Type B pancreatic cell (in vitro differentiated cells): ENCODE data around the gene H19. TPM values are rescaled to one million over a fixed set of nuclear protein-coding genes. Genes with fewer than 3 reads are reported as not detected.

Experiments used
- DNase-seq: peaks from one replicate; pipeline ENCODE4 v3.0.0; 2021; ENCODE audit warnings: mixed read lengths; ENCODE audit not compliant: unreplicated experiment; ENCODE audit errors: extremely low spot score
- H3K27ac Mint-ChIP-seq: 2 replicates; pipeline ENCODE4 v1.8.0; 2021; ENCODE audit warnings: mild to moderate bottlenecking, mixed read lengths
- H3K27me3 Mint-ChIP-seq: 2 replicates; pipeline ENCODE4 v1.8.0; 2021; ENCODE audit warnings: mixed read lengths
- H3K36me3 Mint-ChIP-seq: 2 replicates; pipeline ENCODE4 v1.8.0; 2021; ENCODE audit warnings: mixed read lengths
- H3K4me1 Mint-ChIP-seq: one replicate; pipeline ENCODE4 v1.8.0; 2021; ENCODE audit warnings: mixed read lengths; ENCODE audit not compliant: unreplicated experiment
- H3K4me3 Mint-ChIP-seq: 2 replicates; pipeline ENCODE4 v1.8.0; 2021; ENCODE audit warnings: mild to moderate bottlenecking, mixed read lengths
- H3K9me3 Mint-ChIP-seq: 2 replicates; pipeline ENCODE4 v1.8.0; 2021; ENCODE audit warnings: mixed read lengths
- total RNA-seq: library from RNA; stranded (reverse); gene quantifications from 2 replicates; pipeline ENCODE4 v1.2.1, GENCODE V29; 2021; ENCODE audit warnings: low replicate concordance
- TF ChIP-seq, protein P1 (sequence below): fragments of 200-600 bp; sonication (generic); conservative IDR thresholded peaks from 2 replicates; pipeline ENCODE4 v1.5.0; 2021; ENCODE audit warnings: antibody characterized with exemption, mild to moderate bottlenecking

The H19 gene
- total RNA-seq, 1 donor from 2014 or later, result 12,320 TPM

DNA sequence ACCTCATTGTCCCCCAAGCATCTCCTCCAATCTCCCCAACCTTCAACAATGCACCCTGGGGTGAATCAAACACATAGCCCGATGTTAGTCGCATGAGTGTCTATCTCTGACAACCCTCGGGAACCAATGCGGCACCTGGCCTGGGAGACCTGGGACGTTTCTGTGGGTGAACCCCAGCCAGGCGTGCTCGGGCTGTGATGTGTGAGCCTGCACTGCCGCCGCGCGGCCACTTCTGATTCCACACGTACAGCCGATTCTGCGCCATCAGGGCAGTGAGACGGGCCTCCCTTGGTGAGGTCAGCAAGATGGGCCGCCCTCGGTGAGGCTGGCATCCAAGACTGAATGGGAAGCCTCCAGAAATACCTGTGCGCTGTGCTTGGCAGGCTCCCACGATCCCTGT, 5.2 kb upstream of the H19 start:
- Mint-ChIP-seq H3K9me3 (no peaks in the 10 kb centered on the region), H3K4me1 (no peaks in the 10 kb centered on the region), H3K4me3 (no peak overlapping the region), H3K36me3 (no peaks in the 10 kb centered on the region), H3K27ac (no peak overlapping the region), H3K27me3 (no peaks in the 10 kb centered on the region)
- TF ChIP-seq, protein P1, sequence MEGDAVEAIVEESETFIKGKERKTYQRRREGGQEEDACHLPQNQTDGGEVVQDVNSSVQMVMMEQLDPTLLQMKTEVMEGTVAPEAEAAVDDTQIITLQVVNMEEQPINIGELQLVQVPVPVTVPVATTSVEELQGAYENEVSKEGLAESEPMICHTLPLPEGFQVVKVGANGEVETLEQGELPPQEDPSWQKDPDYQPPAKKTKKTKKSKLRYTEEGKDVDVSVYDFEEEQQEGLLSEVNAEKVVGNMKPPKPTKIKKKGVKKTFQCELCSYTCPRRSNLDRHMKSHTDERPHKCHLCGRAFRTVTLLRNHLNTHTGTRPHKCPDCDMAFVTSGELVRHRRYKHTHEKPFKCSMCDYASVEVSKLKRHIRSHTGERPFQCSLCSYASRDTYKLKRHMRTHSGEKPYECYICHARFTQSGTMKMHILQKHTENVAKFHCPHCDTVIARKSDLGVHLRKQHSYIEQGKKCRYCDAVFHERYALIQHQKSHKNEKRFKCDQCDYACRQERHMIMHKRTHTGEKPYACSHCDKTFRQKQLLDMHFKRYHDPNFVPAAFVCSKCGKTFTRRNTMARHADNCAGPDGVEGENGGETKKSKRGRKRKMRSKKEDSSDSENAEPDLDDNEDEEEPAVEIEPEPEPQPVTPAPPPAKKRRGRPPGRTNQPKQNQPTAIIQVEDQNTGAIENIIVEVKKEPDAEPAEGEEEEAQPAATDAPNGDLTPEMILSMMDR, result no peak
- no peak for DNase-seq

DNA sequence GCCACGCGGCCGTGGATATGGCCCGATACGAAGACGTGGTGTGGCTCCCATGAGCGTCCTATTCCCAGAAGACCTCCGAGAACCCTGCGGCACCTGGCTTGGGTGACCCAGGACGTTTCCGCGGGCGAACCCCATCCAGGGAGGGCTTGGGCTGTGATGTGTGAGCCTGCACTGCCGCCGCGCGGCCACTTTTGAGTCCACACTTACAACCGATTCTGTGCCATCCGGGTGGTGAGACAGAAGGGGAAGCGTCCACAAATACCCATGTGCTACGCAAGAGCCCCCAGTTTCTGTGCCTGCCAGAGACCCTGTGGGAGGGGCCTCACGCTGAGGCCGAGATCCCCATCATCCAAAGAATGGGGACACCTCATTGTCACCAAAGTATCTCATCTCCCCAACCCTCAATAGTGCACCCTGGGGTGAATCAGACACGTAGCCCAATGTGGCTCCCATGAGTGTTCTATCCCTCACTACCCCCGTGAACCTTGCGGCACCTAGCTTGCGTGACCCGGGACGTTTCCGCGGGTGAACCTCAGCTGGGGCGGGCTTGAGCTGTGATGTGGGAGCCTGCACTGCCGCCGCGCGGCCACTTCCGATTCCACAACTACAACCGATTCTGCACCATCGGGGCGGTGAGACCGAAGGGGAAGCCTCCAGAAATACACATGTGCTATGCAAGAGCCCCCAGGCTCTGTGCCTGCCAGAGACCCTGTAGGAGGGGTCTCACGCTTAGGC, 4.6 kb upstream of the H19 start:
- Mint-ChIP-seq H3K36me3 (no peaks in the 10 kb centered on the region), H3K4me3 (no peak overlapping the region), H3K27ac (no peak overlapping the region), H3K9me3 (no peaks in the 10 kb centered on the region), H3K27me3 (no peaks in the 10 kb centered on the region), H3K4me1 (no peaks in the 10 kb centered on the region)
- TF ChIP-seq, protein P1, result no peak
- DNase-seq, result no peak

DNA sequence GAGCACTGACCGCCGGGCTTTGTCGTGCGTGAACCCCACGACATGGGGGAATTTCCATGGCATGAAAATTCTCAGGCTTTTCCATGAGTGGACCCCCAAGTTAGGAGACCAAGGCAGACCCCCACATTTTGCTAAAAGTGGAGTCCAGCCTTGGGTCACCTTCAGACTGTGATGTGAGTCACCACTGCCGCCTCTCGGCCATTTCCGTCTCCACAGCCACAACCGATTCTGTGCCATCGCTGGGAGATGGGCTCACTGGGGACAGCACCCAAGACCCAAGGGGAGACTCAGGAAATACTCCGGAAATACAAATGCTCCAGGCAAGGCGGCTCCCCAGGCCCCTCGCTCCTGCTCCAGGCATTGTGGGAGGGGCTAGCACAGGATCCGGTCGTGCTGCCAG, 1.2 kb upstream of the H19 start:
- no peaks in the 10 kb centered on the region for H3K4me1 Mint-ChIP-seq
- DNase-seq, result no peak
- H3K27ac Mint-ChIP-seq, result no peak overlapping the region
- TF ChIP-seq, protein P1, result no peak
- H3K36me3 Mint-ChIP-seq, result no peaks in the 10 kb centered on the region
- H3K27me3 Mint-ChIP-seq, result no peaks in the 10 kb centered on the region
- no peaks in the 10 kb centered on the region for H3K9me3 Mint-ChIP-seq
- H3K4me3 Mint-ChIP-seq, result no peak overlapping the region

DNA sequence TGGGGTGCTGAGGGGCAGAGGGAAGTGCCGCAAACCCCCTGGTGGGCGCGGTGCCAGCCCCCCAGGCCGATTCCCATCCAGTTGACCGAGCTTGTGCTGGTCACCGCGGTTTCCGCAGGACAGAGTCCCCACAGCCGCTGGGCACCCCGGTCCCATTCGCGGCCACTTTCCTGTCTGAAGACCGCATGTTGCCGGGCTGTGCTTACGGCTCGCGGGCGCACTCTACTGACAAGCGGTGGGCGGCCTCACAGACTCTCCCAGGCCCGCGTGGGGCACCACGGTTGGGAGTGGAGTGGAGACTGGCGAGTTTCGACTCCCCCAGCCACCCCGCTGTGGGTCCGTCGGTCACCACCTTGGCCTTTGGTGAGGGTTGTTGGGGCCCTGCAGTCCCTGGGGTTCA, 648 bp upstream of the H19 start:
- no peak for DNase-seq
- no peak overlapping the region for H3K27ac Mint-ChIP-seq
- no peaks in the 10 kb centered on the region for H3K9me3 Mint-ChIP-seq
- no peaks in the 10 kb centered on the region for H3K27me3 Mint-ChIP-seq
- TF ChIP-seq, protein P1, result no peak
- H3K36me3 Mint-ChIP-seq, result no peaks in the 10 kb centered on the region
- no peaks in the 10 kb centered on the region for H3K4me1 Mint-ChIP-seq
- no peak overlapping the region for H3K4me3 Mint-ChIP-seq

DNA sequence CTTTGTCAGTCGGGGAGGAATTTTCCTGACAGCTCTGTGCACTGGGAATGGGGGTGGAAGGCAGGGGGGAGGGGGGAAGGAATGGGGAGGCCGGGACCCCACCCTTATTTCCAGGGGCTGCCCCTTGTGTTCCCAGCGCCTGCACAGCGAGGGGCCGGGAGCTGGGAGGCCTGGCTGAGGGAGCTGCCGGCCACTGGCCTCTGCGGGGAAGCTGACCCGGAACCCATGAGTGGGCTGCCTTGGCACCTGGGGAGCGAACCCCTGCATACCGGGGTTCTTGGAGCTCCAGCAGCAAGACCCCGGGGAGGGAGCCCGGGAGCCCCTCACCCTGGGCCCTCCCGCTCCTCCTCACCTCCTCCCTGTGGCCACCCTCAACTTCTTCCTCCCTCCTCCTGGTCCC, 3.5 kb downstream of the H19 start:
- H3K36me3 Mint-ChIP-seq, result no peaks in the 10 kb centered on the region
- no peak overlapping the region for H3K4me3 Mint-ChIP-seq
- H3K27ac Mint-ChIP-seq, result no peak overlapping the region
- no peaks in the 10 kb centered on the region for H3K9me3 Mint-ChIP-seq
- no peak for DNase-seq
- TF ChIP-seq, protein P1, result no peak
- no peaks in the 10 kb centered on the region for H3K27me3 Mint-ChIP-seq
- no peaks in the 10 kb centered on the region for H3K4me1 Mint-ChIP-seq
